D721Med (cell line): ENCODE measurements around the gene JAG1.
"Not testable (repeated sequence)": the region's sequence is repeated elsewhere in the genome, so short reads cannot be mapped to it uniquely, and the experiment has no call there.

ENCODE experiments used
- DNase-seq: peaks from one replicate; pipeline ENCODE4 v3.0.0; 2011; ENCODE audit warnings: low spot score; ENCODE audit not compliant: insufficient read length
- FAIRE-seq: peaks from 2 replicates; lab custom pipeline; 2011; peaks lifted over from hg19 to GRCh38; lab: Jason Lieb, UNC
- TF ChIP-seq, protein P1 (sequence below): IDR thresholded peaks from 2 replicates; pipeline ENCODE4 v1.5.1; 2012; ENCODE audit warnings: mild to moderate bottlenecking, control low read depth; ENCODE audit not compliant: insufficient read depth; ENCODE audit errors: missing control alignments

The JAG1 gene

DNA sequence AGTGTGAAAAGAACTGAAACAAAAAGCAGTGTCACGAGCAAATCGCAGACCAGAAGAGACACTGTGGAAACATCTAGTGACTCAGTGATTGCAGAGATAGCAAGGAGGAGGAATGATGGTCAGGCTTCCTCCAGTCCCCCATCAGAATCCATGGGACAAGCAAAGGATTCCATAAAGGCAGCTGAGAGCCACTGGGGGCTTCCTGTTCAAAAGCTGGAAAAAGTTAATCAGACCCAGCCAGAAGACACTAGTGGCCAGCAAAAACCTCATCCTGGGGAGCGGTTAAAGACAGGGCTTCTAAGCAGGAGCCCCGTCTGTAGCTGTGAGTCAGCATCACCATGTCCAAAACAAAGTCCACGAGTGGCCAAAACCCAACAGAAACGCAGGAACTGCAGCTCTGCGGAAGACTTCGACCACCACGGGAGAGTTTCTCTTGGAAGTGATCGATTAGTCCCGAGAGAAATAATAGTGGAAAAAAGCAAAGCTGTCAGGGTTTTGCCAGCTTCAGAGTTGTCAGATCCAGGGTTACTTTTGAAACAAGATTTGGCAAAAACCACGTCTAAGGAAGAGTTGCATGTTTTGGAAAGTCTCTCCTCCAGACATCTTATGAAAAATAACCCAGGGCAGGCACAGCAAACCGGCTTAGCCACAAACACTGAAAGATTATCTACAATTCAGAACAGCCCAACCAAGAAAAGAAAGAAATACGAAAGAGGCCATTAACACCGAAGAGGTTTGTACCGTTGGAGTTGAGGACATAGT, 51.0 kb downstream of the JAG1 start:
- DNase-seq (no peak), FAIRE-seq (no peak)
- TF ChIP-seq, protein P1, sequence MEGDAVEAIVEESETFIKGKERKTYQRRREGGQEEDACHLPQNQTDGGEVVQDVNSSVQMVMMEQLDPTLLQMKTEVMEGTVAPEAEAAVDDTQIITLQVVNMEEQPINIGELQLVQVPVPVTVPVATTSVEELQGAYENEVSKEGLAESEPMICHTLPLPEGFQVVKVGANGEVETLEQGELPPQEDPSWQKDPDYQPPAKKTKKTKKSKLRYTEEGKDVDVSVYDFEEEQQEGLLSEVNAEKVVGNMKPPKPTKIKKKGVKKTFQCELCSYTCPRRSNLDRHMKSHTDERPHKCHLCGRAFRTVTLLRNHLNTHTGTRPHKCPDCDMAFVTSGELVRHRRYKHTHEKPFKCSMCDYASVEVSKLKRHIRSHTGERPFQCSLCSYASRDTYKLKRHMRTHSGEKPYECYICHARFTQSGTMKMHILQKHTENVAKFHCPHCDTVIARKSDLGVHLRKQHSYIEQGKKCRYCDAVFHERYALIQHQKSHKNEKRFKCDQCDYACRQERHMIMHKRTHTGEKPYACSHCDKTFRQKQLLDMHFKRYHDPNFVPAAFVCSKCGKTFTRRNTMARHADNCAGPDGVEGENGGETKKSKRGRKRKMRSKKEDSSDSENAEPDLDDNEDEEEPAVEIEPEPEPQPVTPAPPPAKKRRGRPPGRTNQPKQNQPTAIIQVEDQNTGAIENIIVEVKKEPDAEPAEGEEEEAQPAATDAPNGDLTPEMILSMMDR: no peak

DNA sequence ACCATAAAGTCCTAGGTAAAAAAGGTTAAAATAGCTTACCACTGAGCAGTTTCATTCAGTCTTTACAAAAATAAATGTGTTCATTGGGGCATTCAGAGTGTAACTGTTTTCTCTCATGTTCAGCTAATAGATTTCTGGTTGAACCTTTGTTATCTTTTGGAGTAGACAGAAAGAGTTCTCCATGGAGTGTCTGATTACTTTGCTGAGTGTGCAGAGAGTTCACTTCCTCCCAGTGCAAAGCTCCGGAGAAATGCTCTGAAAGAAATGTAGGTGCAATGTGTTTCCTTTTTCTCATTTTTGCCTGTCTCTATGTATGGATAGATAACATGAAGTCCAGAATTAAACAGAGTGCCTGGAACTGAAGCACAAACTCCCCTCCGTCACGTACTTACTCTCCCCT, 52.6 kb downstream of the JAG1 start:
- TF ChIP-seq, protein P1: no peak
- DNase-seq (no peak), FAIRE-seq (no peak)

DNA sequence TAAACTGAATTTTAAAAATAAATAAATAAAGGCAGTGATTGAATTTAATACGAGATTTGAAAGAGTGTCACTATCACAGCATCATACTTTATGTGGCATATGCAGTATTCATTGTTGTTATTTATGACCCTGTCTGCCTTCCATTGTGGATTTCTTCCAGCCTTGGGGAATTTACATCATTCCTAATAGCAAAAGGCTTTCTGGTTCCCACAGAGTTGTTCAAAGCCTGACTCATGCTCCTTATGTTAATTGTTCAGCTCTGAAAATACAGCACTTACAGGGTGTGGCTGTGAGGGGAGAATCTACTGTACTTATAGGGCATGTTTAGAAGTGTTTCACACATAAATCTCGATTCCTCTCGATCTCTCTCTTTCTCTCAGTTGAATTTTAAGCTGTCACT, 54.4 kb downstream of the JAG1 start:
- TF ChIP-seq, protein P1: no peak
- no peak for FAIRE-seq
- DNase-seq: no peak

DNA sequence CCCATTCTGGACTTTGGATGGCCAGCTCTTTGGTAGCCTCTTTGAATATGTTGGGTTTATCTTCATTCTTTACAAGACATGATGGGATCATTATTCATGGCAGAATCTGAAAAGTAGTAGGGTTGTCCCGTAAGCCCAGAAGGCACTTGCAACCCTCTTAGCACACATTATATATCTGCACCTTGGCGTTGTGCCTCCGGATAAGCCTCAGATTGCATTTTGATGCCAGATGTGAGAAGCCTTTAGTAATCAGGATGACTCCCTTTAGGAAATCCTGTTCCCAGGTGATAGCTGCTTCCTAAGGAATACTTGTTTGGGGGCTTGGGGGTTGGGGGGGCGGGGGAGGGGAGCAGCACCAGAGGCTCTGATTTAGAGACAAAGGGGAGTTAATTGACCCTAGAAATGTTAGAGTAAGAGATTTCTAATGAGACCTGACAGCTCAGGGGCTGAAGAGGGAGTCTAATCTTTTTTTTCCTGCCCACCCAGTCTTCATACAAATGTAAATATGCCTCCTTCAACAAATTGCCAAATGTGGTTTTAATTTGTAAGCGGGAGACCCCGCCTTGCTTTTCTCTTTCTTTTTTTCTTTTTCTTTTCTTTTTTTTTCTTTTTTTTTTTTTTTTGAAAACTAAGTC, 55.1 kb downstream of the JAG1 start:
- DNase-seq (no peak), FAIRE-seq (no peak)
- TF ChIP-seq, protein P1: no peak

DNA sequence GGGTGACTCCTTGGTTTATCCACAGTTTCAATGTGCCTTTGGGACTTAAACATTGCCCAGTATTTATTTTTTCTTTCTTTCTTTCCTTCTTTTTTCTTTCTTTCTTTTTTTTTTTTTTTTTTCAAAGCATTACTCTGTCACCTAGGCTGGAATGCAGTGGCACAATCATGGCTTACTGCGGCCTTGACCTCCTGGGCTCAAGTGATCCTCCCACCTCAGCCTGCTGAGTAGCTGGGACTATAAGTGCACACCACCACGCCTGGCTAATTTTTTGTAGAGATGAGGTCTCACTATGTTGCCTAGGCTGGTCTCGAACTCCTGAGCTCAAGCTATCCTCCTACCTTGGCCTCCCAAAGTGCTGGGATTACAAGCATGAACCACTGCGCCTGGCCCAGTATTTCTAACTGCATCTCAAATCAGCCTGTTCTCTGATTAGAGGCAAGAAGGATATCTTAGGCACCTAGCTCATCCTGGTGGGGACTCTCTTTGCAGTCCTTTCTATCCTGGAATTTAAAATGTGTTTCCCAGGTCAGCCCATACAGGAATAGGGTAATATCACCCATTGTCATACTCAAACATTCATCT, 56.2 kb downstream of the JAG1 start:
- not testable (repeated sequence) for DNase-seq, FAIRE-seq

DNA sequence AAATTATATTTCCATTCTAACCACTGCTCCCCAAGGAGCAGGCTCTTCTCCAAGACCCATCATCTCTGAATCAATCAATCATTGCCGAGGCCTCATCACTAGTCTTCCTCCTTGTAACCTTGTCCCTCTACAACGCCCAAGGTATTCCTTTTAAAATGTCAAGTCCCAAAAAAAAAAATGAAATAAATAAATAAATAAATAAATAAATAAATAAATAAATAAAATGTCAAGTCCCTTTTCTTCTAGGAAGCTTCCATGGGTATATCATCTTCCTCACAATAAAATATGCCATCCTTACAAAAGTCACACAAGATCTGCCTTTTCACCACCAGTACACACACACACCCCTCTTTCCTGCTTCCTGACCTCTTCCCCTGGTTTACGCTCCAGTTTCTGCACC, 57.6 kb downstream of the JAG1 start:
- no peak for FAIRE-seq
- no peak for DNase-seq
- TF ChIP-seq, protein P1: no peak

DNA sequence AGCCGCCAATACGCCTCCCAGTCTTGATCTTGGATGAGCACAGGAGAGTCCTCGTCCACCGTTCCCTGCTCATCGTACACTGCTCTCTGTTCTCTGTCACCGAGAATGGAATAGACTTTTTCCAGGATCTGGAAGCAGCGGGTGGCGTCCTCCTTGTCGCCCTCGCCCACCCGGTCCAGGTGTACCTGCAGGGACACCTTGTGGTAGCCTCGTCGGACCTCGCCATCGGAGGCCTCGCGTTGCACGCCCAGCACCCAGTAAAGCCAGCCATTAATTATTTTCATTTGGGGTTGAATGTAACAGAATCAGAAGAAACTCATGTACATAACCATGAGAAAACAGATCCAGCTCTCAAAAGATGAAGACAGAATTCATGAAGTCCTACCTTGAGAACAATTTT, 59.9 kb downstream of the JAG1 start:
- TF ChIP-seq, protein P1: no peak
- DNase-seq: no peak
- no peak for FAIRE-seq

DNA sequence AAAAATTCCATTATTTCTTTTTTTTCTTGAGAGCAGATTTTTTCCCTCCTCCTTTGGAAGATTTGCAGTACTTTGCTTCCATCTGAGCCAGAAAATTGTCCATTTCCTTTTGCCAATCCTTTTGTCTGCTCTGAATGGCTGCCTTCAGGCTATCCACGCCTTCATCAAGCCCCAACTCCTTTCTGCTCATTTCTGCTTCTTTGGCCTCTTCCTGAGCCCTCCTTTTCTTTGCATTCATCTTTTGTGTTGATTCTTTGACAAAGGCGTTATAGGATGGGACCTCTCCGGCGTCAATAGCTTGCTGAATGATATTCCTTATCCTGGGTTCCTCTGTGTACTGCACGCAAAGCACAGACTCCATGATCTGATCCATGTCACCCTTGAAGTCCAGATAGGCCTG, 60.4 kb downstream of the JAG1 start:
- DNase-seq, FAIRE-seq: not testable (repeated sequence)
